ENCODE measurements around the gene DNAJC13.
"Not testable (repeated sequence)": the region's sequence is repeated elsewhere in the genome, so short reads cannot be mapped to it uniquely, and the experiment has no call there.

DNA sequence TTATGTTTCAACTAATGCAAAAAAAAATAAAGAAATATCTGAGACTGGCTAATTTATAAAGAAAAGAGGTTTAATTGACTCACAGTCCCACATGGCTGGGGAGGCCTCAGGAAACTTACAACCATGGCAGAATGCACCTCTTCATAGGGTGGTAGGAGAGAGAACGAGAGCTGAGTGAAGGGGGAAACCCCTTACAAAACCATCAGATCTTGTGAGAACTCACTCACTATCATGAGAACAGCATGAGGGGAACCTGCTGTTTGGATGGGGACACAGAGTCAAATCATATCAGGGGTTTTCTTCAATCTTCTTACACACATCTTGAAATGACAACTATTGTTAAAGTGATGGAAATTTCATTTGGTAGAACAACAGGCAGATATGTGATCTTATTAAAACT lies 24.6 kb upstream of the DNAJC13 start:
- TF ChIP-seq, protein P1, sequence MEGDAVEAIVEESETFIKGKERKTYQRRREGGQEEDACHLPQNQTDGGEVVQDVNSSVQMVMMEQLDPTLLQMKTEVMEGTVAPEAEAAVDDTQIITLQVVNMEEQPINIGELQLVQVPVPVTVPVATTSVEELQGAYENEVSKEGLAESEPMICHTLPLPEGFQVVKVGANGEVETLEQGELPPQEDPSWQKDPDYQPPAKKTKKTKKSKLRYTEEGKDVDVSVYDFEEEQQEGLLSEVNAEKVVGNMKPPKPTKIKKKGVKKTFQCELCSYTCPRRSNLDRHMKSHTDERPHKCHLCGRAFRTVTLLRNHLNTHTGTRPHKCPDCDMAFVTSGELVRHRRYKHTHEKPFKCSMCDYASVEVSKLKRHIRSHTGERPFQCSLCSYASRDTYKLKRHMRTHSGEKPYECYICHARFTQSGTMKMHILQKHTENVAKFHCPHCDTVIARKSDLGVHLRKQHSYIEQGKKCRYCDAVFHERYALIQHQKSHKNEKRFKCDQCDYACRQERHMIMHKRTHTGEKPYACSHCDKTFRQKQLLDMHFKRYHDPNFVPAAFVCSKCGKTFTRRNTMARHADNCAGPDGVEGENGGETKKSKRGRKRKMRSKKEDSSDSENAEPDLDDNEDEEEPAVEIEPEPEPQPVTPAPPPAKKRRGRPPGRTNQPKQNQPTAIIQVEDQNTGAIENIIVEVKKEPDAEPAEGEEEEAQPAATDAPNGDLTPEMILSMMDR (IDR thresholded peaks at IDR 0.05 in 4 of 5, conservative IDR thresholded peaks at IDR 0.05 in 1 of 5), result not testable (repeated sequence)
- TF ChIP-seq POLR2A (IDR thresholded peaks at IDR 0.05), result not testable (repeated sequence)

All from gastrocnemius medialis (tissue), 4 donors.